ENCODE results near the gene LURAP1L. TPM values are rescaled to one million over a fixed set of nuclear protein-coding genes. Genes with fewer than 3 reads are reported as not detected.

The LURAP1L gene
- total RNA-seq, 4 donors from 2014 or later = 12.5 to 22.8 (median 14.3) TPM

DNA sequence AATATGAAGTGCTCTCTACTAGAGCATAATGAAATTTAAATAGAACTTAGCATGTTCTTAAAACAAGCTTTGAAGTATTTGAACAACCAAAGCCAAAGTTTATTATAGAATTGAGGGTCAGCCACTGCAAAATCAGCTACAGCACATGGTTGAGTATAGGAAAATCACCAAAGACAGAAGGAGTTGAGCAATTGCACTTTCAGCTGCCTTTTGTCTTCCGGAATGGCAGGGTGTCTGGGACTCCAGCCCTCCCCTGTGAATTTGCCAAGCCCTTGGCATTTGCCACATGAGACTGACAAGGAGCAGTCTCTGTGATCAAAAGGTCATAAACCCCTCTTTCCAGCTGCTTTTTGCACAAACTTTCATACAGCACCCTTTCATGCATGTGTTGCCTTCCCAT lies 8.5 kb upstream of the LURAP1L start:
- TF ChIP-seq EP300 (IDR thresholded peaks at IDR 0.05) (no peak), CTCF (IDR thresholded peaks at IDR 0.05) (no peak), POLR2A (IDR thresholded peaks at IDR 0.05) (no peak)
- 38 to 53% methylated on average over 1 of the region's 1 CpG for WGBS, 2 donors
- no peaks in the 10 kb centered on the region for H3K9me3 ChIP-seq
- no peak overlapping the region for H3K4me3 ChIP-seq
- H3K27ac ChIP-seq = no peak overlapping the region
- DNase-seq (ENCODE audit: low spot score in 2 of 2) = no peak
- no peaks in the 10 kb centered on the region for H3K4me1 ChIP-seq
- H3K36me3 ChIP-seq = no peaks in the 10 kb centered on the region
- H3K27me3 ChIP-seq = no peaks in the 10 kb centered on the region

GRCh38 chr9:12770261-12770660 lies 4.6 kb upstream of the LURAP1L start:
- H3K27me3 ChIP-seq = no peaks in the 10 kb centered on the region
- whole genome bisulfite sequencing, 2 donors = 85 to 88% methylated on average over 4 of the region's 4 CpGs
- H3K9me3 ChIP-seq = no peaks in the 10 kb centered on the region

GRCh38 chr9:12771891-12772290 lies 2.9 kb upstream of the LURAP1L start:
- no peak for DNase-seq (ENCODE audit: low spot score in 2 of 2)
- H3K36me3 ChIP-seq = no peaks in the 10 kb centered on the region
- WGBS, 2 donors = 62 to 65% methylated on average over 3 of the region's 3 CpGs
- no peak overlapping the region for H3K4me3 ChIP-seq
- no peaks in the 10 kb centered on the region for H3K27me3 ChIP-seq
- H3K4me1 ChIP-seq = peaks cover 0 to 8% (median 3%) of the 10 kb centered on the region in 4 donors
- H3K27ac ChIP-seq = no peak overlapping the region
- no peaks in the 10 kb centered on the region for H3K9me3 ChIP-seq
- TF ChIP-seq EP300 (IDR thresholded peaks at IDR 0.05) = no peak
- TF ChIP-seq CTCF (IDR thresholded peaks at IDR 0.05) = no peak
- no peak for TF ChIP-seq POLR2A (IDR thresholded peaks at IDR 0.05)

More at GRCh38 chr9:12770261-12770660, 4.6 kb upstream of the LURAP1L start:
- Histone ChIP-seq H3K4me3 (no peak overlapping the region), H3K36me3 (no peaks in the 10 kb centered on the region), H3K4me1 (peaks cover 0 to 8% (median 0%) of the 10 kb centered on the region in 4 donors), H3K27ac (no peak overlapping the region)
- no peak for TF ChIP-seq CTCF (IDR thresholded peaks at IDR 0.05)
- TF ChIP-seq POLR2A (IDR thresholded peaks at IDR 0.05) = no peak
- no peak for TF ChIP-seq EP300 (IDR thresholded peaks at IDR 0.05)
- DNase-seq (ENCODE audit: low spot score in 2 of 2) = no peak

DNA sequence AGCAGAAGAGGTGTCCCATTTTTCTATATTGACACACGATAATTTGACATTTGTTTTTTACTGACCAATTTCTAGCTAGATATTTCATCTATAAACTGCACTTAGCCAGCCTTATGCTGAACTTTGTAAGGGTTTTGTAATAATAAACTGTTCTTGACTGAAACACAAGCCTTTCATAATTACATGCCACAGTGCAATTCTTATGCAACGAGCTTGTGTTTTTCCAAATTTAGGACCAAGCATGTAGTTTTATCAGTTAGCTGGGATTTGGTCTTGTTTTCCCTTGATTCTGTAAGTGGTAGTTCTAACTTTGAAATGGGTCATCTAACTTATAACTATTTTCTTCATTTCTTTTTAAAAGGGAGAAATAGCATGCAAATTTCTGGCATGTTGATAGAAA lies 1.3 kb upstream of the LURAP1L start:
- Histone ChIP-seq H3K9me3 (no peaks in the 10 kb centered on the region), H3K4me1 (peaks cover 0 to 16% (median 4%) of the 10 kb centered on the region in 4 donors), H3K4me3 (no peak overlapping the region), H3K27ac (no peak overlapping the region), H3K36me3 (no peaks in the 10 kb centered on the region), H3K27me3 (no peaks in the 10 kb centered on the region)
- DNase-seq (ENCODE audit: low spot score in 2 of 2) = no peak
- TF ChIP-seq POLR2A (IDR thresholded peaks at IDR 0.05) (no peak), CTCF (IDR thresholded peaks at IDR 0.05) (no peak), EP300 (IDR thresholded peaks at IDR 0.05) (no peak)
- 48 to 57% methylated on average over 2 of the region's 2 CpGs for WGBS, 2 donors

DNA sequence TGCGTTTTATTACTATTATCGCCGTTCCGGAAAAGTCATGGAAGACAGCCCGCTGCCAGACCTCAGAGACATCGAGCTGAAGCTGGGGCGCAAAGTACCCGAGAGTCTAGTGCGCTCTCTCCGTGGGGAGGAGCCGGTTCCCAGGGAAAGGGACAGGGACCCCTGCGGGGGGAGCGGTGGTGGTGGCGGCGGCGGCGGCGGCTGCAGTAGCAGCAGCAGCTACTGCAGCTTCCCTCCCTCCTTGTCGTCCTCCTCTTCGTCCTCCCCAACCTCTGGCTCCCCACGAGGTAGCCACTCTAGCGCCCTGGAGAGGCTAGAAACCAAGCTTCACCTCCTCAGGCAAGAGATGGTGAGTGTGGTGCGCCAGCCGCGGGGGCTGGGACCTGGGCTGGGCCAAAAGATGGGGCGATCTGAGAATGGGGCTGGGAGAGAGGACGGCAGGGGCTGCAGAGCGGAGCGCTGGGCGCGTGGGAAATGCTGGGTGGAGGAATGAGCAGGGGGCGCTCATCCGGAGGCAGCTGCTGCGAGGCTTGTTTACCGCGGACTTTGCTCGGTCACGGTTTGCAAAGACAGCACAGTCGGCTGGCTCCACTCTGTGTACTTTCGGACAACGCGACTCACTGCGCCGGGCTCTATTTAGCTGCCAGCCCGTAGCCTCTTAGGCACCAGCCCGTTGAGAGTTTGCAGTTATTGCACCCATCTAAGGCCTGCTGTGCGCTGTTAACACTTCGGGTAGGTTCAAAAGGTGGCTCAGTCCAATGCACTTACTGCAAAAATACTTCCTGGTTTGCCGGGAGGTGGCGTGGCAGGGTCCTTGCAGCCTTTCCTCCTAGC lies 1.1 kb downstream of the LURAP1L start:
- H3K4me3 ChIP-seq = peak overlapping the region; percentile 70 to 74 (median 73)
- H3K9me3 ChIP-seq = no peaks in the 10 kb centered on the region
- peak overlapping the region; percentile 76 to 89 (median 85) for H3K27ac ChIP-seq
- no peaks in the 10 kb centered on the region for H3K27me3 ChIP-seq
- WGBS, 2 donors = 0 to 1% methylated on average over 18 to 41 of the region's 50 CpGs
- TF ChIP-seq EP300 (IDR thresholded peaks at IDR 0.05) (peak in 1 of 2 donors; percentile 56), CTCF (IDR thresholded peaks at IDR 0.05) (peak; percentile 41 to 68 (median 54)), POLR2A (IDR thresholded peaks at IDR 0.05) (peak in 1 of 2 donors; percentile 11)
- H3K4me1 ChIP-seq = peaks cover 0 to 16% (median 4%) of the 10 kb centered on the region in 4 donors
- no peaks in the 10 kb centered on the region for H3K36me3 ChIP-seq
- peak in 1 of 2 donors; percentile 8 for DNase-seq (ENCODE audit: low spot score in 2 of 2)

All from tibial nerve (tissue), 4 donors.